ENCODE results near the gene NRAS. TPM values are rescaled to one million over a fixed set of nuclear protein-coding genes. Genes with fewer than 3 reads are reported as not detected.

The NRAS gene
- total RNA-seq, 1 experiment from 2014 or later, result 48.0 TPM

GRCh38 chr1:114676115-114676514 lies 40.5 kb downstream of the NRAS start:
- peaks cover 9% of the 10 kb centered on the region; the same call in 1 of the 2 replicates for H3K27me3 ChIP-seq (ENCODE audit: insufficient read depth, low read length)
- DNase-seq (ENCODE audit: low read depth, low spot score) (no peak), ATAC-seq (no peak)
- H3K36me3 ChIP-seq (ENCODE audit: control insufficient read depth in 1 of 2, insufficient read depth in 2 of 2, low read length in 2 of 2), result no peaks in the 10 kb centered on the region
- ChIA-PET POLR2A (no interaction called here), RAD21 (ENCODE audit: low non-redundant PET in 1 of 2, low total read pairs in 2 of 2, uncharacterized antibody in 2 of 2, unreplicated experiment in 2 of 2) (no interaction called here), CTCF (no interaction called here)
- H3K79me2 ChIP-seq (ENCODE audit: insufficient read depth, low read length), result no peaks in the 10 kb centered on the region
- no peak overlapping the region for H3K4me2 ChIP-seq (ENCODE audit: low read length)
- no peaks in the 10 kb centered on the region for H3K9me2 ChIP-seq (ENCODE audit: insufficient read depth)
- H4K20me1 ChIP-seq (ENCODE audit: insufficient read depth), result no peaks in the 10 kb centered on the region
- TF ChIP-seq RAD21 (IDR thresholded peaks at IDR 0.05; ENCODE audit: low read depth), result no peak
- no peak for TF ChIP-seq ATF3 (IDR thresholded peaks at IDR 0.05)
- no peak for TF ChIP-seq POLR2A (IDR thresholded peaks at IDR 0.05; ENCODE audit: borderline replicate concordance, extremely low read depth, insufficient read depth, insufficient read length)
- TF ChIP-seq SP1 (IDR thresholded peaks at IDR 0.05; ENCODE audit: low read depth), result no peak
- no peak for TF ChIP-seq REST (IDR thresholded peaks at IDR 0.05; ENCODE audit: low read depth)
- TF ChIP-seq YY1 (IDR thresholded peaks at IDR 0.05; ENCODE audit: extremely low read depth, insufficient replicate concordance, low read depth, low read length), result no peak
- no peak for TF ChIP-seq EZH2phosphoT487 (IDR thresholded peaks at IDR 0.05; ENCODE audit: borderline replicate concordance)
- no peak for TF ChIP-seq TCF7L2 (IDR thresholded peaks at IDR 0.05; ENCODE audit: borderline replicate concordance, extremely low read depth, insufficient read depth, insufficient read length)
- TF ChIP-seq ZNF274 (IDR thresholded peaks at IDR 0.05; ENCODE audit: low read depth, low read length), result no peak
- no peak for TF ChIP-seq ZBTB33 (IDR thresholded peaks at IDR 0.05; ENCODE audit: extremely low read depth, insufficient replicate concordance, low read length)
- TF ChIP-seq EZH2 (IDR thresholded peaks at IDR 0.05), result no peak
- no peak for TF ChIP-seq SIN3A (IDR thresholded peaks at IDR 0.05; ENCODE audit: low read depth)
- TF ChIP-seq CBX3 (IDR thresholded peaks at IDR 0.05; ENCODE audit: low read depth), result no peak
- TF ChIP-seq FOSL1 (IDR thresholded peaks at IDR 0.05; ENCODE audit: low read depth), result no peak
- TF ChIP-seq JUND (IDR thresholded peaks at IDR 0.05), result no peak
- TF ChIP-seq ZFX (IDR thresholded peaks at IDR 0.05), result no peak
- intact Hi-C loops (cut with micrococcal nuclease), result loop anchor here (10.0 kb wide), 1 partner anchor 279 kb away; no protein-coding TSS in a partner anchor
- no peak overlapping the region for H3K9ac ChIP-seq (ENCODE audit: low read length)
- BruUV-seq (replicated peaks), result no TSS peak
- no peaks in the 10 kb centered on the region for H3K9me3 ChIP-seq (ENCODE audit: control insufficient read depth in 1 of 2, insufficient read depth in 1 of 2, low read depth in 1 of 2, low read length in 2 of 2)
- H2AFZ ChIP-seq (ENCODE audit: low read depth, low read length, poor library complexity, severe bottlenecking), result no peak overlapping the region
- H3K27ac ChIP-seq (ENCODE audit: low read depth, low read length), result no peak overlapping the region
- no peak overlapping the region for H3K4me3 ChIP-seq (replicated peaks in 1 of 2; ENCODE audit: low read depth in 1 of 2, low read length in 2 of 2)
- H3K4me1 ChIP-seq (ENCODE audit: control insufficient read depth in 1 of 2, insufficient read depth in 2 of 2, low read length in 2 of 2), result peaks cover 2 to 3% of the 10 kb centered on the region in 2 experiments; a peak in 2 of 4 replicates
